ENCODE results near the gene CFAP410. TPM values are rescaled to one million over a fixed set of nuclear protein-coding genes. Genes with fewer than 3 reads are reported as not detected.

CFAP410 gene
- total and polyA plus RNA-seq, 2 donors (not counting 3 experiments of a cell fraction or from before 2014, with no cell fraction given) = 7.2 to 12.2 TPM

- Histone ChIP-seq H3K36me3 (ENCODE audit: control insufficient read depth in 2 of 2, extremely low read depth in 1 of 2, insufficient read depth in 2 of 2, low read length in 2 of 2) (no peaks in the 10 kb centered on the region), H3K9ac (replicated peaks; ENCODE audit: extremely low read depth, insufficient read depth, low read length) (no peak overlapping the region), H3K27ac (ENCODE audit: insufficient read depth, low read depth, low read length) (no peak overlapping the region), H2AFZ (ENCODE audit: low read depth, low read length) (no peak overlapping the region), H4K20me1 (replicated peaks; ENCODE audit: control insufficient read depth, extremely low read depth, insufficient read depth, low read length) (no peaks in the 10 kb centered on the region), H3K4me2 (ENCODE audit: insufficient read depth, low read length) (no peak overlapping the region), H3K27me3 (ENCODE audit: control insufficient read depth in 2 of 2, insufficient read depth in 2 of 2, low read length in 2 of 2) (no peaks in the 10 kb centered on the region), H3K9me1 (replicated peaks; ENCODE audit: control insufficient read depth, extremely low read depth, insufficient read depth, low read length) (no peaks in the 10 kb centered on the region), H3K4me1 (ENCODE audit: control insufficient read depth, extremely low read depth, insufficient read depth, low read length) (no peaks in the 10 kb centered on the region), H3K9me3 (replicated peaks; ENCODE audit: control insufficient read depth, insufficient read depth, low read length) (no peaks in the 10 kb centered on the region), H3K4me3 (replicated peaks in 1 of 3; ENCODE audit: insufficient read depth in 1 of 3, low read depth in 1 of 3, low read length in 3 of 3) (no peak overlapping the region), H3K79me2 (ENCODE audit: control insufficient read depth, insufficient read depth, low read length) (no peaks in the 10 kb centered on the region)
- intact Hi-C loops (cut with micrococcal nuclease) (no loop called here), dilution Hi-C loops (cut with MboI; ENCODE audit: extremely low pct_ligation_motif_present, low sequenced_read_pairs) (no loop called here)
- BruUV-seq (replicated peaks) = no TSS peak
- no peak for DNase-seq (ENCODE audit: low read depth, low spot score)
- TF ChIP-seq EZH2 (IDR thresholded peaks at IDR 0.05; ENCODE audit: borderline replicate concordance, low read depth, low read length, severe bottlenecking) (no peak), POLR2AphosphoS5 (IDR thresholded peaks at IDR 0.05; ENCODE audit: insufficient read depth, low read depth, low read length) (no peak)
- ChIA-PET CTCF (no interaction called here), POLR2A (no interaction called here)
- FAIRE-seq = no peak
These were observed 31.7 kb upstream of the CFAP410 start for GRCh38 chr21:44370786-44371410.

- Histone ChIP-seq H3K27ac (ENCODE audit: insufficient read depth, low read depth, low read length) (no peak overlapping the region), H3K36me3 (ENCODE audit: control insufficient read depth in 2 of 2, extremely low read depth in 1 of 2, insufficient read depth in 2 of 2, low read length in 2 of 2) (no peaks in the 10 kb centered on the region), H4K20me1 (replicated peaks; ENCODE audit: control insufficient read depth, extremely low read depth, insufficient read depth, low read length) (no peaks in the 10 kb centered on the region), H3K4me2 (ENCODE audit: insufficient read depth, low read length) (no peak overlapping the region), H3K4me3 (replicated peaks in 1 of 3; ENCODE audit: insufficient read depth in 1 of 3, low read depth in 1 of 3, low read length in 3 of 3) (no peak overlapping the region), H3K9ac (replicated peaks; ENCODE audit: extremely low read depth, insufficient read depth, low read length) (no peak overlapping the region), H3K4me1 (ENCODE audit: control insufficient read depth, extremely low read depth, insufficient read depth, low read length) (no peaks in the 10 kb centered on the region), H3K9me1 (replicated peaks; ENCODE audit: control insufficient read depth, extremely low read depth, insufficient read depth, low read length) (no peaks in the 10 kb centered on the region), H3K9me3 (replicated peaks; ENCODE audit: control insufficient read depth, insufficient read depth, low read length) (no peaks in the 10 kb centered on the region), H2AFZ (ENCODE audit: low read depth, low read length) (no peak overlapping the region), H3K79me2 (ENCODE audit: control insufficient read depth, insufficient read depth, low read length) (no peaks in the 10 kb centered on the region), H3K27me3 (ENCODE audit: control insufficient read depth in 2 of 2, insufficient read depth in 2 of 2, low read length in 2 of 2) (no peaks in the 10 kb centered on the region)
- DNase-seq (ENCODE audit: low read depth, low spot score) (no peak), FAIRE-seq (no peak)
- dilution Hi-C loops (cut with MboI; ENCODE audit: extremely low pct_ligation_motif_present, low sequenced_read_pairs) (no loop called here), intact Hi-C loops (cut with micrococcal nuclease) (no loop called here)
- no TSS peak for BruUV-seq (replicated peaks)
- ChIA-PET CTCF (no interaction called here), POLR2A (no interaction called here)
- TF ChIP-seq POLR2A (IDR thresholded peaks at IDR 0.05; ENCODE audit: low read depth, low read length) = no peak
- no peak for TF ChIP-seq EZH2 (IDR thresholded peaks at IDR 0.05; ENCODE audit: borderline replicate concordance, low read depth, low read length, severe bottlenecking)
- TF ChIP-seq MAX (IDR thresholded peaks at IDR 0.05; ENCODE audit: insufficient read depth, insufficient read length) = no peak
- TF ChIP-seq CTCF (IDR thresholded peaks at IDR 0.05; ENCODE audit: extremely low read depth in 1 of 2, insufficient read depth in 1 of 2, low read depth in 1 of 2, low read length in 2 of 2) = no peak
- no peak for TF ChIP-seq POLR2AphosphoS5 (IDR thresholded peaks at IDR 0.05; ENCODE audit: insufficient read depth, low read depth, low read length)
- TF ChIP-seq JUN (IDR thresholded peaks at IDR 0.05; ENCODE audit: borderline replicate concordance, insufficient read depth, insufficient read length, low read depth) = no peak
- TF ChIP-seq GATA2 (IDR thresholded peaks at IDR 0.05; ENCODE audit: insufficient read depth, insufficient read length, low read depth, low read length) = no peak
- no peak for TF ChIP-seq FOS (IDR thresholded peaks at IDR 0.05; ENCODE audit: borderline replicate concordance, insufficient read depth, low read length)
- no peak for TF ChIP-seq MYC (IDR thresholded peaks at IDR 0.05; ENCODE audit: low read depth, low read length)
These were observed 31.0 kb upstream of the CFAP410 start for GRCh38 chr21:44370027-44370735.

Data from endothelial cell of umbilical vein (primary cell).